ENCODE measurements around the gene TERB2. TPM values are rescaled to one million over a fixed set of nuclear protein-coding genes. Genes with fewer than 3 reads are reported as not detected.

TERB2 gene
- total RNA-seq, 2 donors from 2014 or later, result 5.0 TPM; not detected in 1

DNA sequence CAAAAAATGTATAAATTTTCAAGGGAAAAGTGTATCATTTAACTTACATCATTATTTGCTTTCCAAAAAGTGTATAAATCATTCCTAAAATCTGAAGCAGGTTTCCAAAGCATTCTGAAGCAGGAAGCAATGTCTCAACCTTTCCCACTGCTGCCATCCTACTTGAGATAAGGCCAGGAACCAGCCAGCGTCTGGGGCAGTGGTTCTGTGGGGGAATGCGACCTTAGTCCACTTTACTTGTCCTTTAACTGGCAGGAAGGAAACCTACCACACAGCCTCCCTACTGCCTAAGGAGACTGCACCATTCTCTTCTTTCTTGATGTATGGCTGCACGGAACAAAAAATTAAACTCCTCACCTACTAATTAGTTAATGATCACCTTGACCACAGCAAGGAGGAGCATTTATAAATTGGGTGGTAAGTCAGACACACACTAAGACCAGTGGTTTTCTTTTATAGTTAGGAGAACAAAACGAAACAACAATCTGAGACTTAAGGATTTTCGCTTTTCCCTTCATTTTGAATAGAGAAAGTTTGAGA, 70.2 kb downstream of the TERB2 start:
- no peak for DNase-seq (ENCODE audit: low spot score)
- 84% methylated on average over 5 of the region's 5 CpGs for WGBS
- Histone ChIP-seq H3K4me1 (replicated peaks) (no peaks in the 10 kb centered on the region), H3K36me3 (no peaks in the 10 kb centered on the region), H3K4me3 (peak overlapping the region in 1 of 2 donors; percentile 18), H3K9me3 (no peaks in the 10 kb centered on the region), H3K27me3 (replicated peaks; ENCODE audit: insufficient read depth) (no peaks in the 10 kb centered on the region), H3K27ac (peak overlapping the region in 1 of 2 donors; percentile 79)
- TF ChIP-seq POLR2A (IDR thresholded peaks at IDR 0.05) (no peak), POLR2AphosphoS5 (IDR thresholded peaks at IDR 0.05) (no peak)
- TF ChIP-seq, protein P1, sequence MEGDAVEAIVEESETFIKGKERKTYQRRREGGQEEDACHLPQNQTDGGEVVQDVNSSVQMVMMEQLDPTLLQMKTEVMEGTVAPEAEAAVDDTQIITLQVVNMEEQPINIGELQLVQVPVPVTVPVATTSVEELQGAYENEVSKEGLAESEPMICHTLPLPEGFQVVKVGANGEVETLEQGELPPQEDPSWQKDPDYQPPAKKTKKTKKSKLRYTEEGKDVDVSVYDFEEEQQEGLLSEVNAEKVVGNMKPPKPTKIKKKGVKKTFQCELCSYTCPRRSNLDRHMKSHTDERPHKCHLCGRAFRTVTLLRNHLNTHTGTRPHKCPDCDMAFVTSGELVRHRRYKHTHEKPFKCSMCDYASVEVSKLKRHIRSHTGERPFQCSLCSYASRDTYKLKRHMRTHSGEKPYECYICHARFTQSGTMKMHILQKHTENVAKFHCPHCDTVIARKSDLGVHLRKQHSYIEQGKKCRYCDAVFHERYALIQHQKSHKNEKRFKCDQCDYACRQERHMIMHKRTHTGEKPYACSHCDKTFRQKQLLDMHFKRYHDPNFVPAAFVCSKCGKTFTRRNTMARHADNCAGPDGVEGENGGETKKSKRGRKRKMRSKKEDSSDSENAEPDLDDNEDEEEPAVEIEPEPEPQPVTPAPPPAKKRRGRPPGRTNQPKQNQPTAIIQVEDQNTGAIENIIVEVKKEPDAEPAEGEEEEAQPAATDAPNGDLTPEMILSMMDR (IDR thresholded peaks at IDR 0.05), result no peak
- intact Hi-C loops (cut with DNase I), result no loop called here

DNA sequence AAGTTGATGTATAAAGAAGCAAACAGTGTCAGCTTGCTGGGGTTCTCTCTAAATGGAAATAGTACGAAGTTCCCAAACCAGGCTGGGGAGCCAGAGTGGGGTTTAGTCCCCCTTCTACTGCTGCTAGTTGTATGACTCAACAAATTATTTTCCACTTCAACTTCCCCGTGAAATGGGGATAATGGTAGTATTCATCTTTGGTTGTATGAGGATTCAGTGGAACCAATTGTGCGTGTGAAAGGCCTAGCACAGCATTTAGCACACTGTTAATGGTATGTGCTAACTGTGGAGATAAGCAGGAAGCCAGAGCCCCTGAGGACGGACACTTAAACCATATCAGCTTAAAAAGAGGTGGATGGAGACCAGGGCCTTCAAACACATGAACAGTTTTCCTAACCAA, 70.7 kb downstream of the TERB2 start:
- intact Hi-C loops (cut with DNase I), result no loop called here
- WGBS, result 91% methylated on average over 4 of the region's 4 CpGs
- TF ChIP-seq, protein P1 (IDR thresholded peaks at IDR 0.05), result no peak
- TF ChIP-seq POLR2AphosphoS5 (IDR thresholded peaks at IDR 0.05) (no peak), POLR2A (IDR thresholded peaks at IDR 0.05) (no peak)
- Histone ChIP-seq H3K9me3 (no peaks in the 10 kb centered on the region), H3K36me3 (no peaks in the 10 kb centered on the region), H3K4me1 (replicated peaks) (no peaks in the 10 kb centered on the region), H3K4me3 (no peak overlapping the region), H3K27me3 (replicated peaks; ENCODE audit: insufficient read depth) (no peaks in the 10 kb centered on the region), H3K27ac (peak overlapping the region in 1 of 2 donors; percentile 79)
- DNase-seq (ENCODE audit: low spot score), result no peak

Small RNAs within 50 kb of the gene (small RNA-seq; reads per million reads assigned to genes)
- gene RNU1-78P (0 reads per million in 2 donors), gene RNU6-1108P (0 reads per million in 2 donors), gene RNU6-1332P (0 reads per million in 2 donors), gene RNU6-966P (0 reads per million in 2 donors)

Other genes starting within 250 kb of the TERB2 start
- 1 to 10 TPM in 1 of 2 donors, under 1 TPM in 1; 0.77 to 1.2 TPM for gene PATL2, start 245.4 kb upstream of the TERB2 start, total RNA-seq
- 1,000 to 10,000 TPM; 2,014 to 2,775 TPM for gene B2M, start 245.2 kb upstream of the TERB2 start, total RNA-seq
- 10 to 100 TPM in 1 of 2 donors, 1 to 10 TPM in 1; 7.6 to 12.0 TPM for gene TRIM69, start 220.2 kb upstream of the TERB2 start, total RNA-seq
- gene SORD, start 66.5 kb downstream of the TERB2 start, total RNA-seq, result 100 to 1,000 TPM; 197 to 593 TPM
- gene DUOX2, start 157.5 kb downstream of the TERB2 start, total RNA-seq, result 1 to 10 TPM; 2.3 to 2.5 TPM
- not detected for gene DUOXA2, start 157.6 kb downstream of the TERB2 start, total RNA-seq
- gene DUOXA1, start 173.2 kb downstream of the TERB2 start, total RNA-seq, result 10 to 100 TPM; 17.6 to 38.8 TPM
- 10 to 100 TPM; 18.4 to 32.1 TPM for gene DUOX1, start 173.3 kb downstream of the TERB2 start, total RNA-seq
- gene SHF, start 231.3 kb downstream of the TERB2 start, total RNA-seq, result 10 to 100 TPM; 11.2 to 13.7 TPM